PC-9 (cell line): ENCODE results near the gene TAAR2.

Source experiments
- CTCF ChIP-seq: fragments of 200-600 bp; sonication (generic); conservative IDR thresholded peaks from 2 replicates; pipeline ENCODE4 v1.6.1; 2017; ENCODE audit warnings: mixed run types, antibody characterized with exemption, mild to moderate bottlenecking, moderate library complexity
- EZH2 ChIP-seq: fragments of 200-600 bp; sonication (generic); IDR thresholded peaks from 2 replicates; pipeline ENCODE4 v1.8.0; 2017; ENCODE audit warnings: antibody characterized with exemption, low read depth

- TF ChIP-seq CTCF, result no peak
- no peak for TF ChIP-seq EZH2
These were observed 16.4 kb downstream of the TAAR2 start for GRCh38 chr6:132607544-132608233.
